HUES64 (cell line): Measurements from ENCODE around the gene DYRK3.

Source experiments
- H3K27ac ChIP-seq: 2 replicates; pipeline ENCODE4 v1.7.0; 2013; ENCODE audit warnings: low read depth, low read length, inconsistent platforms
- H3K27me3 ChIP-seq: 2 replicates; pipeline ENCODE4 v1.6.1; 2013; ENCODE audit warnings: mild to moderate bottlenecking, low read length; ENCODE audit not compliant: insufficient read depth
- H3K36me3 ChIP-seq: 2 replicates; pipeline ENCODE4 v1.6.1; 2013; ENCODE audit warnings: mild to moderate bottlenecking, low read length; ENCODE audit not compliant: insufficient read depth
- H3K4me1 ChIP-seq: 2 replicates; pipeline ENCODE4 v1.6.1; 2013; ENCODE audit warnings: mild to moderate bottlenecking, low read length, moderate library complexity; ENCODE audit not compliant: insufficient read depth
- H3K4me3 ChIP-seq: 2 replicates; pipeline ENCODE4 v1.5.1; 2013; ENCODE audit warnings: mild to moderate bottlenecking, low read length, moderate library complexity
- H3K9ac ChIP-seq: 2 replicates; pipeline ENCODE4 v1.6.1; 2013; ENCODE audit warnings: mild to moderate bottlenecking, low read depth, low read length
- H3K9me3 ChIP-seq: 2 replicates; pipeline ENCODE4 v1.6.1; 2013; ENCODE audit warnings: low read depth, low read length; ENCODE audit not compliant: insufficient read depth
- WGBS: fragments of 150-250, 120-280 bp; methylation state at CpG from one replicate; pipeline ENCODE4 v1.1.7; 2013; ENCODE audit warnings: missing lambda C conversion rate; 5-methylcytosine and 5-hydroxymethylcytosine counted together

Gene DYRK3

GRCh38 chr1:206694171-206695124, 59.1 kb downstream of the DYRK3 start:
- Histone ChIP-seq H3K9ac (no peak overlapping the region), H3K36me3 (no peaks in the 10 kb centered on the region), H3K9me3 (no peaks in the 10 kb centered on the region), H3K4me3 (no peak overlapping the region), H3K27ac (no peak overlapping the region), H3K27me3 (no peaks in the 10 kb centered on the region), H3K4me1 (peaks cover 27% of the 10 kb centered on the region)
- 65% methylated on average over 11 of the region's 11 CpGs for WGBS

GRCh38 chr1:206695733-206696132, 60.4 kb downstream of the DYRK3 start:
- Histone ChIP-seq H3K4me1 (peaks cover 25% of the 10 kb centered on the region), H3K9me3 (no peaks in the 10 kb centered on the region), H3K27me3 (no peaks in the 10 kb centered on the region), H3K36me3 (no peaks in the 10 kb centered on the region), H3K9ac (no peak overlapping the region), H3K27ac (no peak overlapping the region), H3K4me3 (no peak overlapping the region)
- 97% methylated on average over 9 of the region's 9 CpGs for WGBS

DNA sequence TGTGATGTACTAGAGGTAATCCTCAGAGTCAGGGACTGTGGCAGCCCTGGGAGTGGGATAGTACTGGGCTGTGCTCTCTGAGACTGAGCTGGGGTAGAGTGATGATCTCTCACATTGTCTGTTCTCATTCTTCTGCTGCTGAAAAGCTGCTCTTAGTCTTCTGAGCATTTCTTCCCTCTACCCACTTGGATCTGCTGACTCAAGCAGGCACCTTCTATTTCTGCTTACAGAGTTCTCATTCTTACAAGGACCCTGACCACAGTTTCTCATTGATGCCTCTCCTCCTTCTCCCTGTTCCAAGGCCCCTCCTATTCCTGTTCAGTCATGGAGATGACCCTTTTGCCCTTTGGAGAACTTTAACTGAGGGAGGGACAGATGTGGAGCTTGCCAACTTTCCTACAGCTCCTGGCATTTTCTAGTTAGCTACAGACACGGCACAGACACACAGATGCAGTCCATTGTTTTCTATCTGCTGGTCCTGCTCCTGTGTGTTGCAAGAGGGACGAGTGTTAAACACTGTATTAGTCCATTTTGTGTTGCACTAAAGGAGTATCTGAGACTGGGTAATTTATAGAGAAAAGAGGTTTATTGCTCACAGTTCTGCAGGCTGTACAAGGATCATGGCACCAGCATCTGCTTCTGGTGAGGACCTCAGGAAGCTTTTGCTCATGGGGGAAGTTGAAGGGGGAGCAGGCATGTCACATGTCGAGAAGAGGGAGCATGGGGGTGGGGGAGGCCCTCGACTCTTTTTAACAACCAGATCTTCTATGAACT, 61.7 kb downstream of the DYRK3 start:
- H3K27ac ChIP-seq = no peak overlapping the region
- H3K4me1 ChIP-seq = peaks cover 28% of the 10 kb centered on the region
- no peak overlapping the region for H3K9ac ChIP-seq
- no peaks in the 10 kb centered on the region for H3K9me3 ChIP-seq
- no peaks in the 10 kb centered on the region for H3K27me3 ChIP-seq
- no peak overlapping the region for H3K4me3 ChIP-seq
- no peaks in the 10 kb centered on the region for H3K36me3 ChIP-seq
- 89% methylated on average over 4 of the region's 4 CpGs for WGBS

- H3K9me3 ChIP-seq = no peaks in the 10 kb centered on the region
- 96% methylated on average over 2 of the region's 2 CpGs for WGBS
- peaks cover 33% of the 10 kb centered on the region for H3K4me1 ChIP-seq
- no peaks in the 10 kb centered on the region for H3K36me3 ChIP-seq
- H3K27me3 ChIP-seq = no peaks in the 10 kb centered on the region
- no peak overlapping the region for H3K4me3 ChIP-seq
- no peak overlapping the region for H3K9ac ChIP-seq
- no peak overlapping the region for H3K27ac ChIP-seq
These were observed 62.7 kb downstream of the DYRK3 start for GRCh38 chr1:206698011-206698410.
